ENCODE data around the gene ZNF160.
"Not testable (repeated sequence)": the region's sequence is repeated elsewhere in the genome, so short reads cannot be mapped to it uniquely, and the experiment has no call there.

The ZNF160 gene

GRCh38 chr19:53103234-53104203 is at the start of gene ZNF160:
Gene ZNF160, minus strand, starts transcription at chr19:53103422. Its CDS starts 17,146 bp downstream, at chr19:53086276.
- DNase-seq = peak; percentile 99 to 100

GRCh38 chr19:53147645-53148044 is 44.4 kb upstream of the ZNF160 start:
- DNase-seq = no peak

- no peak for DNase-seq
These were observed 37.1 kb upstream of the ZNF160 start for GRCh38 chr19:53140351-53140750.

- no peak for DNase-seq
These were observed 33.2 kb upstream of the ZNF160 start for GRCh38 chr19:53136432-53136831.

GRCh38 chr19:53132141-53132991 is 29.1 kb upstream of the ZNF160 start, which contains the start of gene ZNF415:
Gene ZNF415, minus strand, starts transcription at chr19:53132910. Its CDS starts 10,234 bp downstream, at chr19:53122676.
- peak; percentile 48 to 55 for DNase-seq

GRCh38 chr19:53131727-53132126 is 28.5 kb upstream of the ZNF160 start:
- no peak for DNase-seq

- DNase-seq = no peak
These were observed 27.9 kb upstream of the ZNF160 start for GRCh38 chr19:53131085-53131590.

- DNase-seq = no peak
These were observed 27.3 kb upstream of the ZNF160 start for GRCh38 chr19:53130506-53130905.

- DNase-seq = not testable (repeated sequence)
These were observed 23.7 kb upstream of the ZNF160 start for GRCh38 chr19:53126733-53127526.

- no peak for DNase-seq
These were observed 20.2 kb upstream of the ZNF160 start for GRCh38 chr19:53123400-53123799.

GRCh38 chr19:53112286-53112685 is 9.1 kb upstream of the ZNF160 start:
- no peak for DNase-seq

GRCh38 chr19:53109527-53109926 is 6.3 kb upstream of the ZNF160 start:
- DNase-seq = no peak

- DNase-seq = peak; percentile 46 to 55
These were observed 427 bp downstream of the ZNF160 start for GRCh38 chr19:53102756-53103233.

GRCh38 chr19:53102206-53102755 is 941 bp downstream of the ZNF160 start:
- no peak for DNase-seq

- DNase-seq = peak in 1 of 2 experiments; percentile 22
These were observed 1.7 kb downstream of the ZNF160 start for GRCh38 chr19:53101518-53101917.

GRCh38 chr19:53098570-53098969 is 4.7 kb downstream of the ZNF160 start:
- not testable (repeated sequence) for DNase-seq

GRCh38 chr19:53096982-53097690 is 6.1 kb downstream of the ZNF160 start:
- not testable (repeated sequence) for DNase-seq

GRCh38 chr19:53096579-53096978 is 6.6 kb downstream of the ZNF160 start:
- DNase-seq = not testable (repeated sequence)

- DNase-seq = no peak
These were observed 8.3 kb downstream of the ZNF160 start for GRCh38 chr19:53094754-53095575.

GRCh38 chr19:53092723-53093122 is 10.5 kb downstream of the ZNF160 start:
- DNase-seq = no peak

Measured in activated T-cell treated with anti-CD3 and anti-CD28 coated beads, Interleukin-2, amount 50 U/mL, for 48 hours (primary cell).